Naive thymus-derived CD4-positive, alpha-beta T cell (primary cell): Measurements from ENCODE around the gene GLS. TPM values are rescaled to one million over a fixed set of nuclear protein-coding genes. Genes with fewer than 3 reads are reported as not detected.

Experiments
- ATAC-seq: fragments of 150-1000 bp; cut with Tn5 transposase; 2 replicates; pipeline ENCODE4 v1.10.0; 2021; ENCODE audit warnings: mild to moderate bottlenecking, moderate library complexity
- CTCF ChIA-PET: fragments of 350-600 bp; sonication (Branson Sonifier 250); formaldehyde crosslinking; loops from one replicate; lab custom pipeline; 2021; ENCODE audit warnings: antibody characterized with exemption; lab: Charles Lee
- POLR2A ChIA-PET: fragments of 350-600 bp; sonication (Branson Sonifier 250); formaldehyde crosslinking; loops from one replicate; lab custom pipeline; 2021; ENCODE audit warnings: antibody characterized with exemption, inconsistent platforms; lab: Charles Lee
- DNase-seq, 9 donors: peaks; one replicate each; pipeline versions ENCODE4 v3.0.0 to v3.0.0-alpha.2; 2020 to 2022; ENCODE audit warnings: mixed read lengths in 1 of 9
- H3K27ac ChIP-seq: one replicate; pipeline ENCODE4 v1.7.0; 2013; ENCODE audit warnings: mild to moderate bottlenecking, low read depth, low read length, moderate library complexity
- H3K27me3 ChIP-seq, 2 donors: one replicate each; pipeline ENCODE4 v1.7.0; 2013; ENCODE audit warnings: low read length in 2 of 2, mild to moderate bottlenecking in 2 of 2, moderate library complexity in 2 of 2; ENCODE audit not compliant: control insufficient read depth in 2 of 2, insufficient read depth in 2 of 2
- H3K36me3 ChIP-seq, 3 experiments: 1 replicate in 2 of 3; 2 replicates in 1 of 3; pipeline ENCODE4 v1.7.0; 2013; ENCODE audit warnings: low read length in 3 of 3, mild to moderate bottlenecking in 3 of 3, moderate library complexity in 1 of 3; ENCODE audit not compliant: insufficient read depth in 3 of 3, control insufficient read depth in 2 of 3
- H3K4me1 ChIP-seq, 2 donors: one replicate each; pipeline ENCODE4 v1.7.0; 2013; ENCODE audit warnings: low read length in 2 of 2, mild to moderate bottlenecking in 2 of 2, moderate library complexity in 1 of 2; ENCODE audit not compliant: control insufficient read depth in 2 of 2, insufficient read depth in 2 of 2
- H3K4me3 ChIP-seq: 2 replicates; pipeline ENCODE4 v1.7.0; 2013; ENCODE audit warnings: mild to moderate bottlenecking, low read length
- H3K9me3 ChIP-seq, 3 experiments: 1 replicate in 2 of 3; 2 replicates in 1 of 3; pipeline ENCODE4 v1.7.0; 2013; ENCODE audit warnings: low read length in 3 of 3; ENCODE audit not compliant: control insufficient read depth in 2 of 3
- H3K27ac Mint-ChIP-seq, 9 donors: one replicate each; pipeline ENCODE4 v1.8.0; 2020 to 2022; ENCODE audit warnings: mixed read lengths in 9 of 9, mild to moderate bottlenecking in 8 of 9, moderate library complexity in 5 of 9, inconsistent platforms in 2 of 9
- H3K27me3 Mint-ChIP-seq, 5 donors: one replicate each; pipeline ENCODE4 v1.8.0; 2021 to 2022; ENCODE audit warnings: mixed read lengths in 5 of 5, mild to moderate bottlenecking in 1 of 5
- H3K36me3 Mint-ChIP-seq, 5 donors: one replicate each; pipeline ENCODE4 v1.8.0; 2020 to 2022; ENCODE audit warnings: mixed read lengths in 5 of 5, mild to moderate bottlenecking in 3 of 5, inconsistent platforms in 1 of 5
- H3K4me1 Mint-ChIP-seq, 7 donors: one replicate each; pipeline ENCODE4 v1.8.0; 2020 to 2022; ENCODE audit warnings: mixed read lengths in 7 of 7, mild to moderate bottlenecking in 3 of 7, inconsistent platforms in 1 of 7
- H3K4me3 Mint-ChIP-seq, 10 donors: one replicate each; pipeline ENCODE4 v1.8.0; 2020 to 2022; ENCODE audit warnings: mild to moderate bottlenecking in 10 of 10, mixed read lengths in 10 of 10, moderate library complexity in 6 of 10, inconsistent platforms in 2 of 10
- H3K9me3 Mint-ChIP-seq, 11 donors: one replicate each; pipeline ENCODE4 v1.8.0; 2020 to 2022; ENCODE audit warnings: mixed read lengths in 11 of 11, mild to moderate bottlenecking in 4 of 11, inconsistent platforms in 1 of 11, moderate library complexity in 1 of 11
- intact Hi-C, 2 donors: fragments of 100-400 bp; cut with micrococcal nuclease; formaldehyde crosslinking; loops; one replicate each; pipeline ENCODE4 v1.15.1; 2023
- polyA plus RNA-seq, 2 donors: library from polyadenylated mRNA; unstranded; fragments of 300-500 nt; fragmentation: Illumina TruSeq; gene quantifications; one replicate each; pipeline ENCODE4 v1.2.3, GENCODE V29; 2021
- total RNA-seq, 6 experiments: library from RNA in 5 of 6; stranded (reverse) in 5 of 6; gene quantifications; 1 replicate in 5 of 6; 2 replicates in 1 of 6; pipeline ENCODE4 v1.2.3 and lab custom pipeline; 2021 to 2026

Gene GLS
- total and polyA plus RNA-seq, 7 experiments from 2014 or later = 34.6 to 234 (median 189) TPM

- peaks cover 19 to 44% of the 10 kb centered on the region in 2 donors for H3K4me1 ChIP-seq
- peaks cover 4 to 18% (median 15%) of the 10 kb centered on the region in 3 experiments for H3K36me3 ChIP-seq
- peak overlapping the region; percentile 2 to 81 (median 33) for H3K27ac Mint-ChIP-seq
- no peaks in the 10 kb centered on the region for H3K27me3 Mint-ChIP-seq
- DNase-seq = no peak
- H3K9me3 Mint-ChIP-seq = no peaks in the 10 kb centered on the region
- ChIA-PET CTCF (interaction anchor here (1.1 to 2.0 kb wide), 2 partner anchors 9 to 41 kb away, joined by 3 to 9 read pairs; no protein-coding TSS in a partner anchor), POLR2A (interaction anchor here (5.9 kb wide), 1 partner anchor 11 kb away, joined by 63 read pairs; the partner anchor contains the start of gene GLS)
- peaks cover 40 to 81% (median 72%) of the 10 kb centered on the region in 7 donors for H3K4me1 Mint-ChIP-seq
- H3K27me3 ChIP-seq = no peaks in the 10 kb centered on the region
- H3K27ac ChIP-seq = no peak overlapping the region
- peaks cover 5 to 22% (median 9%) of the 10 kb centered on the region in 5 donors for H3K36me3 Mint-ChIP-seq
- peak overlapping the region in 6 of 10 donors; percentile 2 to 32 (median 10) for H3K4me3 Mint-ChIP-seq
- no peak for ATAC-seq
- intact Hi-C loops = loop anchor here in 1 of 2 donors (1.0 kb wide), 1 partner anchor 10 kb away; no protein-coding TSS in a partner anchor
- no peaks in the 10 kb centered on the region for H3K9me3 ChIP-seq
- no peak overlapping the region for H3K4me3 ChIP-seq
Observed at GRCh38 chr2:190891889-190892288, 11.3 kb downstream of the GLS start.

- H3K4me1 Mint-ChIP-seq = peaks cover 32 to 70% (median 64%) of the 10 kb centered on the region in 7 donors
- intact Hi-C loops = no loop called here
- Histone ChIP-seq H3K4me1 (peaks cover 13 to 37% of the 10 kb centered on the region in 2 donors), H3K9me3 (no peaks in the 10 kb centered on the region), H3K4me3 (no peak overlapping the region), H3K27ac (no peak overlapping the region), H3K27me3 (no peaks in the 10 kb centered on the region), H3K36me3 (peaks cover 4 to 21% (median 20%) of the 10 kb centered on the region in 3 experiments)
- H3K27ac Mint-ChIP-seq = peak overlapping the region in 3 of 9 donors; percentile 36 to 63 (median 38)
- peaks cover 5 to 22% (median 10%) of the 10 kb centered on the region in 5 donors for H3K36me3 Mint-ChIP-seq
- no peak overlapping the region for H3K4me3 Mint-ChIP-seq
- ChIA-PET POLR2A (interaction anchor here (0.7 to 5.9 kb wide), 3 partner anchors 12 to 486 kb away, joined by 3 to 63 read pairs (median 3); partner anchors contain the start of gene GLS), CTCF (interaction anchor here (0.9 to 2.0 kb wide), 5 partner anchors 14 to 263 kb away, joined by 3 to 9 read pairs (median 4); no protein-coding TSS in a partner anchor)
- H3K27me3 Mint-ChIP-seq = no peaks in the 10 kb centered on the region
- ATAC-seq (no peak), DNase-seq (no peak)
- H3K9me3 Mint-ChIP-seq = no peaks in the 10 kb centered on the region
Observed at GRCh38 chr2:190893157-190893556, 12.5 kb downstream of the GLS start.

- Histone ChIP-seq H3K27me3 (no peaks in the 10 kb centered on the region), H3K27ac (no peak overlapping the region), H3K9me3 (no peaks in the 10 kb centered on the region), H3K4me1 (peaks cover 0 to 15% of the 10 kb centered on the region in 2 donors), H3K4me3 (no peak overlapping the region), H3K36me3 (peaks cover 4 to 32% (median 15%) of the 10 kb centered on the region in 3 experiments)
- Mint-ChIP-seq H3K27ac (peak overlapping the region in 6 of 9 donors; percentile 13 to 59 (median 38)), H3K4me1 (peaks cover 12 to 37% (median 35%) of the 10 kb centered on the region in 7 donors), H3K9me3 (no peaks in the 10 kb centered on the region), H3K27me3 (no peaks in the 10 kb centered on the region), H3K4me3 (no peak overlapping the region), H3K36me3 (peaks cover 5 to 25% (median 10%) of the 10 kb centered on the region in 5 donors)
- no peak for DNase-seq
- CTCF ChIA-PET = no interaction called here
- no peak for ATAC-seq
- POLR2A ChIA-PET = interaction anchor here (0.6 kb wide), 1 partner anchor 17 kb away, joined by 3 read pairs; no protein-coding TSS in a partner anchor
- intact Hi-C loops = loop anchor here in 1 of 2 donors (1.0 kb wide), 1 partner anchor 8 kb away; no protein-coding TSS in a partner anchor
Observed at GRCh38 chr2:190896477-190896876, 15.9 kb downstream of the GLS start.

- intact Hi-C loops = loop anchor here in 1 of 2 donors (2.0 to 5.0 kb wide), 2 partner anchors 19 to 33 kb away; no protein-coding TSS in a partner anchor
- no peak overlapping the region for H3K4me3 Mint-ChIP-seq
- H3K4me1 Mint-ChIP-seq = peaks cover 0 to 19% (median 11%) of the 10 kb centered on the region in 7 donors
- ChIA-PET POLR2A (interaction anchor here (2.1 kb wide), 1 partner anchor 23 kb away, joined by 8 read pairs; the partner anchor contains the start of gene GLS), CTCF (no interaction called here)
- Histone ChIP-seq H3K27ac (no peak overlapping the region), H3K36me3 (peaks cover 4 to 39% (median 23%) of the 10 kb centered on the region in 3 experiments), H3K4me1 (no peaks in the 10 kb centered on the region), H3K27me3 (no peaks in the 10 kb centered on the region), H3K9me3 (no peaks in the 10 kb centered on the region), H3K4me3 (no peak overlapping the region)
- ATAC-seq (no peak), DNase-seq (no peak)
- no peaks in the 10 kb centered on the region for H3K9me3 Mint-ChIP-seq
- peaks cover 0 to 31% (median 22%) of the 10 kb centered on the region in 5 donors for H3K36me3 Mint-ChIP-seq
- H3K27me3 Mint-ChIP-seq = no peaks in the 10 kb centered on the region
- H3K27ac Mint-ChIP-seq = peak overlapping the region in 6 of 9 donors; percentile 38 to 82 (median 58)
Observed at GRCh38 chr2:190903693-190904450, 23.3 kb downstream of the GLS start.

DNA sequence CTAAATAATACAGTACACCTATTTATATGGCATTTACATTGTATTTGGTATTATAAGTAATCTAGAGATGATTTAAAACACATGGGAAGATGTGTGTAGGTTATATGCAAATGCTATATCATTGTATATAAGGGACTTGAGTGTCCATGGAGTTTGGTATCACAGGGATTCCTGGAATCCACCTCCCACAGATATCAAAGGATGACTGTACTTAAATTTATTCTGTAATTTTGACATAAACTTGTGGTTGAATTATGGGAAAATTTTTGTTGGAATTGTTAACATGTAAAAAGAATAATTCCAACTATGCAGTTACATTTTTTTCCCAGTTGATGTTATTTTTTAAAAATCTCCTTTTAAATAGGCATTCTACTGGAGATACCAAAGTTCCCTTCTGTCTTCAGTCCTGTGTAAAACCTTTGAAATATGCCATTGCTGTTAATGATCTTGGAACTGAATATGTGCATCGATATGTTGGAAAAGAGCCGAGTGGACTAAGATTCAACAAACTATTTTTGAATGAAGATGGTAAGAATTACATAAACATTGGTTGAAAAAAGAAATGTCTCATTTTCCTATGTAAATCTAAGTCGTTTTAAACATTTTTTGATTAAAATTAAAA lies 24.1 kb downstream of the GLS start:
- Histone ChIP-seq H3K4me3 (no peak overlapping the region), H3K9me3 (no peaks in the 10 kb centered on the region), H3K27ac (no peak overlapping the region), H3K4me1 (peaks cover 0 to 3% of the 10 kb centered on the region in 2 donors), H3K27me3 (no peaks in the 10 kb centered on the region), H3K36me3 (peaks cover 4 to 39% (median 23%) of the 10 kb centered on the region in 3 experiments)
- ATAC-seq (no peak), DNase-seq (no peak)
- H3K4me1 Mint-ChIP-seq = peaks cover 0 to 19% (median 11%) of the 10 kb centered on the region in 7 donors
- intact Hi-C loops = loop anchor here in 1 of 2 donors (1.0 to 5.0 kb wide), 3 partner anchors 9 to 33 kb away; no protein-coding TSS in a partner anchor
- POLR2A ChIA-PET = no interaction called here
- no peaks in the 10 kb centered on the region for H3K27me3 Mint-ChIP-seq
- no peaks in the 10 kb centered on the region for H3K9me3 Mint-ChIP-seq
- H3K36me3 Mint-ChIP-seq = peaks cover 0 to 34% (median 24%) of the 10 kb centered on the region in 5 donors
- CTCF ChIA-PET = no interaction called here
- no peak overlapping the region for H3K4me3 Mint-ChIP-seq
- H3K27ac Mint-ChIP-seq = peak overlapping the region in 3 of 9 donors; percentile 59 to 69 (median 61)

- peaks cover 0 to 34% (median 26%) of the 10 kb centered on the region in 5 donors for H3K36me3 Mint-ChIP-seq
Observed at GRCh38 chr2:190908532-190908931, 27.9 kb downstream of the GLS start.

More at GRCh38 chr2:190908532-190908931, 27.9 kb downstream of the GLS start:
- Histone ChIP-seq H3K27me3 (no peaks in the 10 kb centered on the region), H3K9me3 (no peaks in the 10 kb centered on the region), H3K4me1 (peaks cover 0 to 7% of the 10 kb centered on the region in 2 donors), H3K36me3 (peaks cover 0 to 31% (median 25%) of the 10 kb centered on the region in 3 experiments), H3K4me3 (no peak overlapping the region), H3K27ac (no peak overlapping the region)
- Mint-ChIP-seq H3K27ac (no peak overlapping the region), H3K27me3 (no peaks in the 10 kb centered on the region), H3K4me1 (peaks cover 0 to 33% (median 23%) of the 10 kb centered on the region in 7 donors), H3K4me3 (no peak overlapping the region), H3K9me3 (no peaks in the 10 kb centered on the region)
- ATAC-seq = no peak
- intact Hi-C loops = no loop called here
- CTCF ChIA-PET = no interaction called here
- POLR2A ChIA-PET = interaction anchor here (0.7 kb wide), 1 partner anchor 1147 kb away, joined by 3 read pairs; no protein-coding TSS in a partner anchor
- DNase-seq = no peak
